GM18868 (cell line): ENCODE results near the gene PPP4R4.
"Not testable (repeated sequence)": the region's sequence is repeated elsewhere in the genome, so short reads cannot be mapped to it uniquely, and the experiment has no call there.

ENCODE experiments used
- ATAC-seq: cut with Tn5 transposase; IDR thresholded peaks from one replicate; pipeline ENCODE4 v1.9.1; 2021; ENCODE audit warnings: mild to moderate bottlenecking, moderate library complexity; ENCODE audit not compliant: unreplicated experiment

PPP4R4 gene

GRCh38 chr14:94264195-94264594 is 90.1 kb downstream of the PPP4R4 start:
- not testable (repeated sequence) for ATAC-seq

GRCh38 chr14:94267352-94267751 is 93.2 kb downstream of the PPP4R4 start:
- ATAC-seq: no peak

GRCh38 chr14:94268582-94268981 is 94.5 kb downstream of the PPP4R4 start:
- ATAC-seq: not testable (repeated sequence)

GRCh38 chr14:94269156-94269555 is 95.0 kb downstream of the PPP4R4 start:
- ATAC-seq: no peak

- ATAC-seq: not testable (repeated sequence)
Measured at GRCh38 chr14:94276898-94277561, 102.9 kb downstream of the PPP4R4 start.

- ATAC-seq: no peak
Measured at GRCh38 chr14:94278731-94279130, 104.6 kb downstream of the PPP4R4 start.

- no peak for ATAC-seq
Measured at GRCh38 chr14:94282991-94283723, 109.0 kb downstream of the PPP4R4 start.

GRCh38 chr14:94284221-94284620 is 110.1 kb downstream of the PPP4R4 start:
- no peak for ATAC-seq

- no peak for ATAC-seq
Measured at GRCh38 chr14:94285158-94285557, 111.0 kb downstream of the PPP4R4 start.

- ATAC-seq: no peak
Measured at GRCh38 chr14:94288610-94289465, 114.7 kb downstream of the PPP4R4 start.

- ATAC-seq: no peak
Measured at GRCh38 chr14:94290197-94290596, 116.1 kb downstream of the PPP4R4 start.

GRCh38 chr14:94291159-94291905 is 117.2 kb downstream of the PPP4R4 start:
- ATAC-seq: no peak

GRCh38 chr14:94291906-94292525 is 117.9 kb downstream of the PPP4R4 start:
- no peak for ATAC-seq

GRCh38 chr14:94292526-94292871 is 118.4 kb downstream of the PPP4R4 start:
- no peak for ATAC-seq

GRCh38 chr14:94292872-94293577 is 118.9 kb downstream of the PPP4R4 start, which contains the start of gene SERPINA10:
SERPINA10 (minus strand) TSS chr14:94293268; CDS start chr14:94290593, 2,675 bp downstream.
- no peak for ATAC-seq

GRCh38 chr14:94293578-94293924 is 119.4 kb downstream of the PPP4R4 start:
- ATAC-seq: no peak

- no peak for ATAC-seq
Measured at GRCh38 chr14:94295360-94296180, 121.4 kb downstream of the PPP4R4 start.

GRCh38 chr14:94296181-94296545 is 122.0 kb downstream of the PPP4R4 start:
- ATAC-seq: not testable (repeated sequence)

- no peak for ATAC-seq
Measured at GRCh38 chr14:94298130-94298529, 124.0 kb downstream of the PPP4R4 start.
